Right cardiac atrium (tissue), 5 donors: ENCODE results near the gene SDCCAG8. TPM values are rescaled to one million over a fixed set of nuclear protein-coding genes. Genes with fewer than 3 reads are reported as not detected.

Experiments used
- ATAC-seq, 2 donors: fragments of 200-7000 bp; cut with Tn5 transposase; one replicate each; pipeline versions ENCODE4 v1.8.0 to v1.9.1; 2020; ENCODE audit warnings: moderate library complexity in 2 of 2, mild to moderate bottlenecking in 1 of 2
- DNase-seq, 3 donors: peaks; one replicate each; pipeline ENCODE4 v3.0.0-alpha.2; 2020
- H3K27ac ChIP-seq: one replicate; pipeline ENCODE4 v1.5.1; 2013; ENCODE audit warnings: mild to moderate bottlenecking, low read length, control low read depth, moderate library complexity
- H3K27me3 ChIP-seq: one replicate; pipeline ENCODE4 v1.6.1; 2013; ENCODE audit not compliant: control insufficient read depth, insufficient read depth
- H3K4me1 ChIP-seq: one replicate; pipeline ENCODE4 v1.6.1; 2013; ENCODE audit warnings: low read length; ENCODE audit not compliant: control insufficient read depth, insufficient read depth
- H3K4me3 ChIP-seq: one replicate; pipeline ENCODE4 v1.5.1; 2013; ENCODE audit warnings: low read length, control low read depth
- H3K9me3 ChIP-seq: one replicate; pipeline ENCODE4 v1.6.1; 2013; ENCODE audit warnings: low read length; ENCODE audit not compliant: control insufficient read depth
- WGBS: extraction: QIAGEN DNeasy Blood & Tissue Kit; methylation state at CpG from one replicate; pipeline ENCODE4 v1.1.7; 2013; 5-methylcytosine and 5-hydroxymethylcytosine counted together
- intact Hi-C, 4 donors: fragments of 100-400 bp; cut with DNase I; formaldehyde crosslinking; loops; one replicate each; pipeline versions ENCODE4 v1.11.0 to v1.14.0; 2022 to 2023
- polyA plus RNA-seq: library from polyadenylated mRNA; stranded (reverse); fragments of 200-250 nt; gene quantifications from one replicate; pipeline ENCODE4 v1.2.3, GENCODE V29; 2013
- total RNA-seq, 4 donors: library from RNA; stranded (reverse); fragmentation: NEBNext Ultra II Directional; extraction: Animal tissue kit (Norgen Biotek cat#: 25700); gene quantifications; one replicate each; pipeline ENCODE4 v1.2.1, GENCODE V29; 2021
- donor health status: healthy with polysubstance abuse.
- donor health status: DM: no; HTN: yes; CAD: no.
- donor health status: DM: no; HTN: no; CAD: no.
- donor health status: DM: no; HTN: yes; CAD: no; lungs with severe emphysema.
- donor health status: DM: yes; HTN: yes; CAD: no.

SDCCAG8 gene
- total and polyA plus RNA-seq, 5 donors, result 16.9 to 31.7 (median 26.6) TPM

- intact Hi-C loops, result no loop called here
- Histone ChIP-seq H3K27ac (no peak overlapping the region), H3K4me3 (no peak overlapping the region), H3K27me3 (no peaks in the 10 kb centered on the region), H3K9me3 (no peaks in the 10 kb centered on the region), H3K4me1 (no peaks in the 10 kb centered on the region)
- ATAC-seq, result peak; percentile 82 to 87
- 25% methylated on average over 6 of the region's 6 CpGs for WGBS
- DNase-seq, result peak in 2 of 3 donors; percentile 36 to 58
Observed at GRCh38 chr1:243421784-243422183, 165.9 kb downstream of the SDCCAG8 start.

- 86% methylated on average over 2 of the region's 2 CpGs for WGBS
- H3K27me3 ChIP-seq, result no peaks in the 10 kb centered on the region
- H3K4me3 ChIP-seq, result no peak overlapping the region
- no peaks in the 10 kb centered on the region for H3K4me1 ChIP-seq
- ATAC-seq, result no peak
- intact Hi-C loops, result no loop called here
- H3K27ac ChIP-seq, result no peak overlapping the region
- no peak for DNase-seq
- no peaks in the 10 kb centered on the region for H3K9me3 ChIP-seq
Observed at GRCh38 chr1:243422362-243422761, 166.5 kb downstream of the SDCCAG8 start.

GRCh38 chr1:243428084-243428483 is 172.2 kb downstream of the SDCCAG8 start:
- DNase-seq (no peak), ATAC-seq (no peak)
- Histone ChIP-seq H3K4me1 (no peaks in the 10 kb centered on the region), H3K27me3 (no peaks in the 10 kb centered on the region), H3K4me3 (no peak overlapping the region), H3K9me3 (no peaks in the 10 kb centered on the region), H3K27ac (no peak overlapping the region)
- intact Hi-C loops, result no loop called here
- WGBS, result 95% methylated on average over 3 of the region's 3 CpGs

GRCh38 chr1:243428617-243429342 is 172.9 kb downstream of the SDCCAG8 start:
- no peaks in the 10 kb centered on the region for H3K27me3 ChIP-seq
- H3K4me1 ChIP-seq, result no peaks in the 10 kb centered on the region
- intact Hi-C loops, result no loop called here
- no peak overlapping the region for H3K27ac ChIP-seq
- no peak overlapping the region for H3K4me3 ChIP-seq
- H3K9me3 ChIP-seq, result no peaks in the 10 kb centered on the region
- WGBS, result 95% methylated on average over 9 of the region's 9 CpGs
- DNase-seq (no peak), ATAC-seq (no peak)

- 96% methylated on average over 5 of the region's 5 CpGs for WGBS
- Histone ChIP-seq H3K9me3 (no peaks in the 10 kb centered on the region), H3K27me3 (no peaks in the 10 kb centered on the region), H3K4me3 (no peak overlapping the region), H3K27ac (no peak overlapping the region), H3K4me1 (no peaks in the 10 kb centered on the region)
- intact Hi-C loops, result no loop called here
- ATAC-seq (no peak), DNase-seq (no peak)
Observed at GRCh38 chr1:243431591-243431990, 175.8 kb downstream of the SDCCAG8 start.

GRCh38 chr1:243432136-243432535 is 176.3 kb downstream of the SDCCAG8 start:
- Histone ChIP-seq H3K27me3 (no peaks in the 10 kb centered on the region), H3K4me1 (no peaks in the 10 kb centered on the region), H3K4me3 (no peak overlapping the region), H3K27ac (no peak overlapping the region), H3K9me3 (no peaks in the 10 kb centered on the region)
- ATAC-seq (no peak), DNase-seq (no peak)
- intact Hi-C loops, result no loop called here
- WGBS, result 96% methylated on average over 3 of the region's 3 CpGs

GRCh38 chr1:243433737-243434370 is 178.0 kb downstream of the SDCCAG8 start:
- DNase-seq, result no peak
- Histone ChIP-seq H3K4me3 (no peak overlapping the region), H3K27me3 (no peaks in the 10 kb centered on the region), H3K9me3 (no peaks in the 10 kb centered on the region), H3K4me1 (no peaks in the 10 kb centered on the region), H3K27ac (no peak overlapping the region)
- WGBS, result 94% methylated on average over 8 of the region's 8 CpGs
- ATAC-seq, result no peak
- intact Hi-C loops, result no loop called here

GRCh38 chr1:243434594-243434993 is 178.8 kb downstream of the SDCCAG8 start:
- no peak for ATAC-seq
- Histone ChIP-seq H3K27me3 (no peaks in the 10 kb centered on the region), H3K4me1 (no peaks in the 10 kb centered on the region), H3K9me3 (no peaks in the 10 kb centered on the region), H3K4me3 (no peak overlapping the region), H3K27ac (no peak overlapping the region)
- WGBS, result 77% methylated on average over 2 of the region's 2 CpGs
- no peak for DNase-seq
- intact Hi-C loops, result no loop called here

- H3K9me3 ChIP-seq, result no peaks in the 10 kb centered on the region
- no peak for ATAC-seq
- H3K27ac ChIP-seq, result no peak overlapping the region
- H3K4me1 ChIP-seq, result no peaks in the 10 kb centered on the region
- intact Hi-C loops, result no loop called here
- no peak for DNase-seq
- H3K27me3 ChIP-seq, result no peaks in the 10 kb centered on the region
- 97% methylated on average over 3 of the region's 3 CpGs for WGBS
- no peak overlapping the region for H3K4me3 ChIP-seq
Observed at GRCh38 chr1:243435836-243436235, 180.0 kb downstream of the SDCCAG8 start.

GRCh38 chr1:243438146-243438545 is 182.3 kb downstream of the SDCCAG8 start:
- H3K4me3 ChIP-seq, result no peak overlapping the region
- H3K27me3 ChIP-seq, result no peaks in the 10 kb centered on the region
- intact Hi-C loops, result no loop called here
- DNase-seq (no peak), ATAC-seq (no peak)
- H3K4me1 ChIP-seq, result no peaks in the 10 kb centered on the region
- no peaks in the 10 kb centered on the region for H3K9me3 ChIP-seq
- no peak overlapping the region for H3K27ac ChIP-seq
- WGBS, result 65% methylated on average over 3 of the region's 3 CpGs

GRCh38 chr1:243438815-243439214 is 183.0 kb downstream of the SDCCAG8 start:
- Histone ChIP-seq H3K9me3 (no peaks in the 10 kb centered on the region), H3K27ac (no peak overlapping the region), H3K4me3 (no peak overlapping the region), H3K4me1 (no peaks in the 10 kb centered on the region), H3K27me3 (no peaks in the 10 kb centered on the region)
- ATAC-seq, result no peak
- no peak for DNase-seq
- 90% methylated on average over 2 of the region's 2 CpGs for WGBS
- intact Hi-C loops, result no loop called here
